Measurements from ENCODE around the gene GALNT15. TPM values are rescaled to one million over a fixed set of nuclear protein-coding genes. Genes with fewer than 3 reads are reported as not detected.

Gene GALNT15
- not detected for total RNA-seq

- H3K36me3 Mint-ChIP-seq (ENCODE audit: low read depth): no peaks in the 10 kb centered on the region
- H3K27ac Mint-ChIP-seq: no peak within 1 kb of the TSS
- CTCF ChIA-PET: interaction anchor here (0.9 to 1.1 kb wide), 2 partner anchors 124 to 125 kb away, joined by 3 read pairs; no protein-coding TSS in a partner anchor
- peaks cover 18% of the 10 kb centered on the region for H3K27me3 Mint-ChIP-seq
- no peak for DNase-seq
- H3K9me3 Mint-ChIP-seq: peaks cover 3% of the 10 kb centered on the region
- no peak for ATAC-seq
- no peak within 1 kb of the TSS for H3K4me3 Mint-ChIP-seq
- intact Hi-C loops (cut with micrococcal nuclease): no loop called here
- POLR2A ChIA-PET: no interaction called here
- no peak for TF ChIP-seq CTCF (IDR thresholded peaks at IDR 0.05)
- H3K4me1 Mint-ChIP-seq (ENCODE audit: low read depth): no peaks in the 10 kb centered on the region
These were observed at the start of gene GALNT15 for GRCh38 chr3:16174389-16174788. TSS of gene GALNT15 (plus strand) at chr3:16174680. CDS start at chr3:16175152, 472 bp downstream.

GRCh38 chr3:16126634-16127033 is 47.8 kb upstream of the GALNT15 start:
- H3K4me1 Mint-ChIP-seq (ENCODE audit: low read depth): no peaks in the 10 kb centered on the region
- no peak for TF ChIP-seq CTCF (IDR thresholded peaks at IDR 0.05)
- DNase-seq (no peak), ATAC-seq (no peak)
- POLR2A ChIA-PET: no interaction called here
- H3K4me3 Mint-ChIP-seq: no peak overlapping the region
- H3K27ac Mint-ChIP-seq: no peak overlapping the region
- CTCF ChIA-PET: interaction anchor here (1.6 kb wide), 1 partner anchor 77 kb away, joined by 4 read pairs; no protein-coding TSS in a partner anchor
- intact Hi-C loops (cut with micrococcal nuclease): no loop called here
- H3K27me3 Mint-ChIP-seq: peaks cover 1% of the 10 kb centered on the region
- no peaks in the 10 kb centered on the region for H3K36me3 Mint-ChIP-seq (ENCODE audit: low read depth)
- no peaks in the 10 kb centered on the region for H3K9me3 Mint-ChIP-seq

GRCh38 chr3:16127249-16127648 is 47.2 kb upstream of the GALNT15 start:
- H3K4me3 Mint-ChIP-seq: no peak overlapping the region
- TF ChIP-seq CTCF (IDR thresholded peaks at IDR 0.05): no peak

GRCh38 chr3:16130066-16130465 is 44.4 kb upstream of the GALNT15 start:
- intact Hi-C loops (cut with micrococcal nuclease): no loop called here
- ChIA-PET POLR2A (no interaction called here), CTCF (interaction anchor here (1.1 to 1.8 kb wide), 4 partner anchors 18 to 604 kb away, joined by 3 to 5 read pairs (median 4); no protein-coding TSS in a partner anchor)
- no peak for DNase-seq
- peaks cover 2% of the 10 kb centered on the region for H3K27me3 Mint-ChIP-seq
- H3K9me3 Mint-ChIP-seq: no peaks in the 10 kb centered on the region
- H3K4me1 Mint-ChIP-seq (ENCODE audit: low read depth): no peaks in the 10 kb centered on the region
- TF ChIP-seq CTCF (IDR thresholded peaks at IDR 0.05): no peak
- ATAC-seq: no peak
- no peaks in the 10 kb centered on the region for H3K36me3 Mint-ChIP-seq (ENCODE audit: low read depth)
- no peak overlapping the region for H3K27ac Mint-ChIP-seq
- no peak overlapping the region for H3K4me3 Mint-ChIP-seq

More at GRCh38 chr3:16127249-16127648, 47.2 kb upstream of the GALNT15 start:
- no peak for DNase-seq
- H3K4me1 Mint-ChIP-seq (ENCODE audit: low read depth): no peaks in the 10 kb centered on the region
- no peaks in the 10 kb centered on the region for H3K36me3 Mint-ChIP-seq (ENCODE audit: low read depth)
- ChIA-PET POLR2A (no interaction called here), CTCF (interaction anchor here (1.6 kb wide), 1 partner anchor 78 kb away, joined by 4 read pairs; no protein-coding TSS in a partner anchor)
- no peak overlapping the region for H3K27ac Mint-ChIP-seq
- intact Hi-C loops (cut with micrococcal nuclease): no loop called here
- no peaks in the 10 kb centered on the region for H3K9me3 Mint-ChIP-seq
- ATAC-seq: no peak
- peaks cover 2% of the 10 kb centered on the region for H3K27me3 Mint-ChIP-seq

GRCh38 chr3:16132190-16132589 is 42.3 kb upstream of the GALNT15 start:
- TF ChIP-seq CTCF (IDR thresholded peaks at IDR 0.05): no peak
- intact Hi-C loops (cut with micrococcal nuclease): no loop called here
- ChIA-PET CTCF (no interaction called here), POLR2A (no interaction called here)
- Mint-ChIP-seq H3K27ac (no peak overlapping the region), H3K36me3 (ENCODE audit: low read depth) (peaks cover under 1% of the 10 kb centered on the region), H3K27me3 (peaks cover 2% of the 10 kb centered on the region), H3K9me3 (no peaks in the 10 kb centered on the region), H3K4me1 (ENCODE audit: low read depth) (no peaks in the 10 kb centered on the region), H3K4me3 (no peak overlapping the region)
- ATAC-seq (no peak), DNase-seq (no peak)
